Spinal cord (tissue), 10 donors: ENCODE data around the gene NAALADL2. TPM values are rescaled to one million over a fixed set of nuclear protein-coding genes. Genes with fewer than 3 reads are reported as not detected.
"Not testable (repeated sequence)": the region's sequence is repeated elsewhere in the genome, so short reads cannot be mapped to it uniquely, and the experiment has no call there.

Experiments
- DNase-seq, 6 donors: peaks; one replicate each; pipeline versions ENCODE4 v3.0.0 to v3.0.0-alpha.2; 2013 to 2015; ENCODE audit warnings: low spot score in 6 of 6, low read depth in 4 of 6
- H3K27ac ChIP-seq: one replicate; pipeline ENCODE4 v1.5.1; 2013; ENCODE audit warnings: low read depth, low read length, control low read depth
- H3K27me3 ChIP-seq: one replicate; pipeline ENCODE4 v1.6.1; 2013; ENCODE audit warnings: low read length; ENCODE audit not compliant: control insufficient read depth, insufficient read depth
- H3K36me3 ChIP-seq: one replicate; pipeline ENCODE4 v1.6.1; 2013; ENCODE audit warnings: low read length; ENCODE audit not compliant: control insufficient read depth, insufficient read depth
- H3K4me1 ChIP-seq: one replicate; pipeline ENCODE4 v1.6.1; 2013; ENCODE audit warnings: low read length; ENCODE audit not compliant: control insufficient read depth, insufficient read depth
- H3K4me3 ChIP-seq: one replicate; pipeline ENCODE4 v1.5.1; 2013; ENCODE audit warnings: low read depth, low read length, control low read depth
- H3K9me3 ChIP-seq: one replicate; pipeline ENCODE4 v1.6.1; 2013; ENCODE audit warnings: low read length; ENCODE audit not compliant: control insufficient read depth, insufficient read depth
- WGBS: methylation state at CpG from one replicate; pipeline ENCODE4 v1.1.5; 2013; ENCODE audit warnings: missing lambda C conversion rate; ENCODE audit not compliant: insufficient coverage; 5-methylcytosine and 5-hydroxymethylcytosine counted together
- polyA plus RNA-seq, 2 donors: library from polyadenylated mRNA; unstranded; fragments of 120-200 nt; gene quantifications; one replicate each; pipeline ENCODE4 v1.2.1, GENCODE V29; 2013; ENCODE audit not compliant: insufficient read length in 2 of 2
- total RNA-seq, 2 donors: library from RNA; depleted of rRNA in 1 of 2; stranded (reverse); fragments of 120-200 nt in 1 of 2; fragments of >200 nt in 1 of 2; gene quantifications; one replicate each; pipeline versions ENCODE4 v1.2.3 to v1.2.4, GENCODE V29; 2013 to 2014
- donor health status: healthy.

The NAALADL2 gene
- total and polyA plus RNA-seq, 4 donors: 2.9 to 24.4 (median 11.1) TPM

GRCh38 chr3:175371187-175371586 lies 512.1 kb downstream of the NAALADL2 start:
- WGBS: 99% methylated on average over 12 of the region's 18 CpGs
- not testable (repeated sequence) for H3K4me3 ChIP-seq

GRCh38 chr3:175374705-175375104 lies 515.6 kb downstream of the NAALADL2 start:
- Histone ChIP-seq H3K27me3 (no peaks in the 10 kb centered on the region), H3K4me3 (no peak overlapping the region), H3K36me3 (no peaks in the 10 kb centered on the region), H3K27ac (no peak overlapping the region), H3K4me1 (peaks cover 2% of the 10 kb centered on the region), H3K9me3 (no peaks in the 10 kb centered on the region)
- WGBS: no CpG with 5 or more reads among the region's 1 CpG
- DNase-seq: no peak

More at GRCh38 chr3:175371187-175371586, 512.1 kb downstream of the NAALADL2 start:
- not testable (repeated sequence) for DNase-seq, H3K27ac ChIP-seq, H3K36me3 ChIP-seq, H3K27me3 ChIP-seq, H3K4me1 ChIP-seq, H3K9me3 ChIP-seq

DNA sequence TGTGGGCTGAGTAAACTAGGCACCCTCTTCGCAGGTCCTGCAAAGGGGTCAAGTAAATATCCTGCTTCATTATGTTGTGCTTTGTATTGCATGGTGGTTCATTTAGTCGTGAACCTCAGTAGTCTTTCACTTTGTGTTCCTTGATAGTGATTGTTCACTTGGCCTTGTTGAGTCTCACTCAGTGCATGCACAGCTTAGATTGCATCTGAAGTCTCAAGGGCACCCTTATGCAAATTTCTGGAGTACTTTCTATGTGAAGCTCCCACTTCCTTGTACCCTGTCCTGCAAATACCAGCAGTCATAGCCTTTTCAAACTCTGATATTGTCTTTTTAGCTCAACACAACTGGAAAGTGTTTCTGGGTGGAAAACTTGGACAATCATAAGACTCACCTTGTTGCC lies 519.2 kb downstream of the NAALADL2 start:
- H3K4me1 ChIP-seq: no peaks in the 10 kb centered on the region
- no peak for DNase-seq
- no peaks in the 10 kb centered on the region for H3K9me3 ChIP-seq
- H3K4me3 ChIP-seq: no peak overlapping the region
- H3K36me3 ChIP-seq: no peaks in the 10 kb centered on the region
- no peaks in the 10 kb centered on the region for H3K27me3 ChIP-seq
- no peak overlapping the region for H3K27ac ChIP-seq
- WGBS: no CpG with 5 or more reads among the region's 2 CpGs

GRCh38 chr3:175381685-175382084 lies 522.6 kb downstream of the NAALADL2 start:
- no peak overlapping the region for H3K4me3 ChIP-seq
- no peak overlapping the region for H3K27ac ChIP-seq
- no peaks in the 10 kb centered on the region for H3K36me3 ChIP-seq
- no peaks in the 10 kb centered on the region for H3K9me3 ChIP-seq
- no peak for DNase-seq
- H3K27me3 ChIP-seq: no peaks in the 10 kb centered on the region
- 100% methylated on average over 2 of the region's 4 CpGs for WGBS
- no peaks in the 10 kb centered on the region for H3K4me1 ChIP-seq

- H3K27ac ChIP-seq: no peak overlapping the region
- no peak for DNase-seq
- no peaks in the 10 kb centered on the region for H3K9me3 ChIP-seq
- no peak overlapping the region for H3K4me3 ChIP-seq
- no peaks in the 10 kb centered on the region for H3K27me3 ChIP-seq
- H3K36me3 ChIP-seq: no peaks in the 10 kb centered on the region
- H3K4me1 ChIP-seq: no peaks in the 10 kb centered on the region
- WGBS: no CpG with 5 or more reads among the region's 1 CpG
Measured at GRCh38 chr3:175383371-175383770, 524.2 kb downstream of the NAALADL2 start.

DNA sequence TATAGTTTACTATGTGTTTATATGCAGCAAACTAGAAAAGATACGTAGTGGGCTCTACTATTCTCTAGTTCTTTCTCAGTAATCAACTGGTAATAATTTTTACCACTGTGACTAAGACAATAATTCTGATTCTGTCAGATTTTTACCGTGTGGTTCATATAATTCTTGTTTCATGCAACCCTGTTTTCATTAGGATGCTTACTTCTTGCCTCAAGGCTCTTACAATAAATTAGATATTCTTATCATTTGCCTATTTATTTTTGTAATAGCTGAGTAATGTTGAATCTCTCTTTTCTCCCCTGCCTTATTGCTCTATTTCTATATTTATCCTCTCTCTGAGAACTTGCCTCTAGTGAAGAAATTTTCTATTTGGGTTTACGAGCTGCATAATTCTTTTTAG lies 524.7 kb downstream of the NAALADL2 start:
- H3K4me1 ChIP-seq: no peaks in the 10 kb centered on the region
- no peak overlapping the region for H3K27ac ChIP-seq
- no peaks in the 10 kb centered on the region for H3K36me3 ChIP-seq
- no peak for DNase-seq
- H3K9me3 ChIP-seq: no peaks in the 10 kb centered on the region
- H3K27me3 ChIP-seq: no peaks in the 10 kb centered on the region
- no CpG with 5 or more reads among the region's 3 CpGs for WGBS
- no peak overlapping the region for H3K4me3 ChIP-seq

DNA sequence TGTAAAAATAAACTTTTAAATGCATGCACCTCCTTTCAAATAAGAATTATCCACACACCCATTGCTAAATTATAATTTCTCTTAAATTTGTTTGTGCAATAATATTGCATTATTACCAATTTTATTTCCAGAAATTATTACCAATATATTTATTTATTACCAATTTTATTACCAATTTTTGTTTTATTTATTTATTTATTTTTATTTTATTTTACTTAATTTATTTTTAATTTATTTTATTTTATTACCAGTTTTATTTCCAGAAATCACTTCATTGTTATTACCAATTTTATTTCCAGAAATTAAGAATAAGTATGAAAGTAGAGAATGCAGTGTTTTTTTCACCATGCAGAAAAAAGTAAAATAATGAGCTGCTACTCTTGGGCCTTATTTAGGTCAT lies 525.4 kb downstream of the NAALADL2 start:
- no peak overlapping the region for H3K27ac ChIP-seq

GRCh38 chr3:175386630-175387029 lies 527.5 kb downstream of the NAALADL2 start:
- H3K4me1 ChIP-seq: no peaks in the 10 kb centered on the region
- H3K27me3 ChIP-seq: no peaks in the 10 kb centered on the region
- whole genome bisulfite sequencing: 68% methylated on average over 3 of the region's 3 CpGs
- no peak overlapping the region for H3K4me3 ChIP-seq
- H3K36me3 ChIP-seq: no peaks in the 10 kb centered on the region
- DNase-seq: no peak
- H3K27ac ChIP-seq: no peak overlapping the region
- H3K9me3 ChIP-seq: no peaks in the 10 kb centered on the region

More for the DNA sequence above, 525.4 kb downstream of the NAALADL2 start:
- no peak for DNase-seq
- H3K36me3 ChIP-seq: no peaks in the 10 kb centered on the region
- H3K4me3 ChIP-seq: no peak overlapping the region
- H3K27me3 ChIP-seq: no peaks in the 10 kb centered on the region
- H3K9me3 ChIP-seq: no peaks in the 10 kb centered on the region
- no peaks in the 10 kb centered on the region for H3K4me1 ChIP-seq

- H3K36me3 ChIP-seq: no peaks in the 10 kb centered on the region
- no CpG with 5 or more reads among the region's 1 CpG for WGBS
Measured at GRCh38 chr3:175389560-175389959, 530.4 kb downstream of the NAALADL2 start.

DNA sequence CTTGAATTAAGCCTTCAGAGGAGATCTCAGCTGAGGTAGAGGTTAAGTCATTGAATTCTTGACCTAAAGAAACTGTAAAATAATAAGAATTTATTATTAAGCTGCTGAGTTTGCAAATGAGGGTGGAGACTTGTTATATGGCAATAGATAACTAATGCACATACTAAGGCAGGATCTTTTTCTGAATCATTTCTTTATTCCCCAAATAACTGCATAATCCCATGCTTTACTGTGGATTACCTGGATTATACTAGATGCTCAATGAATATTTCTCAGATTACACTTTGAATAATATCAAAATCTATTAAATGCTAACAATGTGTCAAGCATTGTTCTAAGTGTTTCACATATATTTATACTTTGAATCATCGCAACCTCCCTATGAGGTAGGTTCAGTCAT lies 532.5 kb downstream of the NAALADL2 start:
- Histone ChIP-seq H3K27ac (no peak overlapping the region), H3K36me3 (no peaks in the 10 kb centered on the region), H3K4me1 (no peaks in the 10 kb centered on the region), H3K9me3 (no peaks in the 10 kb centered on the region), H3K4me3 (no peak overlapping the region), H3K27me3 (no peaks in the 10 kb centered on the region)
- WGBS: no CpG with 5 or more reads among the region's 1 CpG
- DNase-seq: no peak

More at GRCh38 chr3:175389560-175389959, 530.4 kb downstream of the NAALADL2 start:
- no peaks in the 10 kb centered on the region for H3K9me3 ChIP-seq
- DNase-seq: no peak
- no peaks in the 10 kb centered on the region for H3K27me3 ChIP-seq
- no peak overlapping the region for H3K4me3 ChIP-seq
- H3K27ac ChIP-seq: no peak overlapping the region
- H3K4me1 ChIP-seq: no peaks in the 10 kb centered on the region
